DMS153 treated with DMSO at 0.1 percent for 48 hours (cell line): Measurements from ENCODE around the gene USP22.

ENCODE experiments used
- DNase-seq: peaks from one replicate; lab custom pipeline; 2025; ENCODE audit not compliant: unreplicated experiment; lab: John Stamatoyannopoulos, UW

The USP22 gene

GRCh38 chr17:20960871-20961270 lies 81.9 kb downstream of the USP22 start:
- no peak for DNase-seq

GRCh38 chr17:20955427-20956323 lies 87.1 kb downstream of the USP22 start:
- no peak for DNase-seq

GRCh38 chr17:20954794-20955193 lies 88.0 kb downstream of the USP22 start:
- DNase-seq: no peak

- DNase-seq: peak; percentile 29
Observed at GRCh38 chr17:20952183-20952582, 90.6 kb downstream of the USP22 start.
